Activated T-helper 2 cell treated with anti-CD3 and anti-CD28 coated beads, Interferon-gamma antibody, Interleukin-2, Interleukin-4, amounts not matched to agents 10 μg/mL and 5 μg/mL and 100 μg/mL, durations not matched to agents 14 hours and 24 hours and 36 hours (primary cell): ENCODE results near the gene HDAC4. TPM values are rescaled to one million over a fixed set of nuclear protein-coding genes. Genes with fewer than 3 reads are reported as not detected.

Source experiments
- DNase-seq: peaks from one replicate; pipeline ENCODE4 v3.0.0; 2021; ENCODE audit warnings: low spot score
- H3K27ac Mint-ChIP-seq: one replicate; pipeline ENCODE4 v1.8.0; 2021; ENCODE audit warnings: mixed read lengths
- H3K27me3 Mint-ChIP-seq: one replicate; pipeline ENCODE4 v1.8.0; 2021; ENCODE audit warnings: low read depth, mixed read lengths
- H3K36me3 Mint-ChIP-seq: one replicate; pipeline ENCODE4 v1.8.0; 2021; ENCODE audit warnings: low read depth, mixed read lengths
- H3K4me1 Mint-ChIP-seq: one replicate; pipeline ENCODE4 v1.8.0; 2021; ENCODE audit warnings: low read depth, mixed read lengths
- H3K4me3 Mint-ChIP-seq: one replicate; pipeline ENCODE4 v1.8.0; 2021; ENCODE audit warnings: low read depth, mild to moderate bottlenecking, moderate library complexity, mixed read lengths
- H3K9me3 Mint-ChIP-seq: one replicate; pipeline ENCODE4 v1.8.0; 2021; ENCODE audit warnings: mixed read lengths
- intact Hi-C: fragments of 100-400 bp; cut with micrococcal nuclease; formaldehyde crosslinking; loops from one replicate; pipeline ENCODE4 v1.15.1; 2023
- total RNA-seq: library from RNA; stranded (reverse); gene quantifications from 2 replicates; pipeline ENCODE4 v1.2.3, GENCODE V29; 2022

Gene HDAC4
- total RNA-seq, 1 donor from 2014 or later: 44.8 TPM

DNA sequence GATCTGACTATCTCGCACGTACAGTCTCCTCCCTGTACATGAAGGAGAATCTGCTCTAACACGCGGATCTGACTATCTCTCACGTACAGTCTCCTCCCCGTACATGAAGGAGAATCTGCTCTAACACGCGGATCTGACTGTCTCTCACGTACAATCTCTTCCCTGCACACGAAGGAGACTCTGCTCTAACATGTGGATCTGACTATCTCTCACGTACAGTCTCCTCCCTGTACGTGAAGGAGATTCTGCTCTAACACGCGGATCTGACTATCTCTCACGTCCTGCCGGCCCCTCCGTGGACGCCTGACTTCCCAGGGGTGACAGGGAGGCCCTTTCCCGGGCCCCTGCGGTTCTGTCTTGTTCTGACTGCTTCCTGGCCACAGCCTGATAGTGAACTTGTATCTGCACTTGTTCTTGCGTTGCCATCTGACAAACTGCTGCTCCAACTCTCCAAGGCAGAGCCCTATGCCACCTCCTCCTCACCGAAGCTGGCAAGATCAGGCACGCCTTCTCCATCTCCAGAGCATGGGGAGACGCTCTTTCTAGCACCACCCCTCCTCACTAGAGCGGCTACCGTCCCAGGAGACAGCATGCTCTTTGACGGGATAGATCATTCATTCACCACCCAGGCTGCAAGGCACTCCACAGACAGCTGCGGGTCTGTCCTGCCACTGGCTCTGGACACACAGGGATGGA, 314.3 kb downstream of the HDAC4 start:
- Mint-ChIP-seq H3K4me3 (no peak overlapping the region), H3K27me3 (no peaks in the 10 kb centered on the region), H3K4me1 (no peaks in the 10 kb centered on the region), H3K36me3 (peaks cover 7% of the 10 kb centered on the region), H3K27ac (no peak overlapping the region), H3K9me3 (no peaks in the 10 kb centered on the region)
- no peak for DNase-seq
- intact Hi-C loops: no loop called here

- no peak for DNase-seq
- H3K9me3 Mint-ChIP-seq: no peaks in the 10 kb centered on the region
- H3K4me1 Mint-ChIP-seq: no peaks in the 10 kb centered on the region
- H3K27ac Mint-ChIP-seq: no peak overlapping the region
- intact Hi-C loops: no loop called here
- H3K27me3 Mint-ChIP-seq: no peaks in the 10 kb centered on the region
- H3K4me3 Mint-ChIP-seq: no peak overlapping the region
- peaks cover 14% of the 10 kb centered on the region for H3K36me3 Mint-ChIP-seq
Measured at GRCh38 chr2:239085201-239085992, 315.4 kb downstream of the HDAC4 start.

DNA sequence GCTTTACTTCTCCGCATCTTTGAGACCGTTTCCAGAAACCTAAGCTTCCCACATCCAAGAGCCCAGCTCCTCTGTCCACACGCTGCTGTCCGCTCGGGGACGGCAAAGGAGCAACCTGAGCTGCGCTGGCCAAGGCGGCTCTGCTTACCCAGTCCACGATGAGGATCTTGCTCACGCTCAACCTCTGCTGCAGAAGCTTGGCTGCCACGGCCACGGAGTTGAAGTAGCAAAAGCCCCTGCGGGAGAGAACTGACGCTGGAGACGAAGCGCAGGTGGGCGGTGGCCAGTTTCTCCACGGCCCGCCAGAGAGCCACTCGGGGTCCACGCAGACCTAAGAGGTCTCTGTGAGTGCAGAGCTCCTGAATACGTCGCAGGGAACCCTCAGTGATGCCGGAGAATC, 316.8 kb downstream of the HDAC4 start:
- intact Hi-C loops: no loop called here
- H3K4me1 Mint-ChIP-seq: no peaks in the 10 kb centered on the region
- peaks cover 21% of the 10 kb centered on the region for H3K36me3 Mint-ChIP-seq
- no peak overlapping the region for H3K27ac Mint-ChIP-seq
- no peak for DNase-seq
- no peaks in the 10 kb centered on the region for H3K9me3 Mint-ChIP-seq
- no peak overlapping the region for H3K4me3 Mint-ChIP-seq
- H3K27me3 Mint-ChIP-seq: no peaks in the 10 kb centered on the region

DNA sequence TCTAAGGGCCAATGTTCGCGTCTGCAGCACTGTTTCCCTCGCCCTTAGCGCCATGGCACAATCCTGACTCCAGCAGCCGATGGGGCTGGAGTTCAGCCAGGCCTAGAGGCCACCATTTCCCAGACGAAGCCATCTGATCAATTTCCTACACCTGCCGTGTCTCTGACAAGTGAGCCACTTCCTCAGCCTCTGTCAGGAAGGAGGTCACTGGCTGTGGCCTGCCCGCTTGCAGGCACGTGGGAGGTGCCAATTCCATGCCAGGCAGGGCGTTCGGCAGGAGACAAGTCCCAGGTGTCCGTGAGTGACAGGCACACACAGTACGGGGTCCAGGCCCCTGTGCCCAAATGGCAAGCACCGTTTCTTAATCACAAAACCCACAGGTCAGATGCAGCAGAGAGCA, 318.4 kb downstream of the HDAC4 start:
- no peaks in the 10 kb centered on the region for H3K9me3 Mint-ChIP-seq
- H3K27ac Mint-ChIP-seq: no peak overlapping the region
- H3K27me3 Mint-ChIP-seq: no peaks in the 10 kb centered on the region
- peaks cover 21% of the 10 kb centered on the region for H3K36me3 Mint-ChIP-seq
- no peak for DNase-seq
- no peaks in the 10 kb centered on the region for H3K4me1 Mint-ChIP-seq
- H3K4me3 Mint-ChIP-seq: no peak overlapping the region
- intact Hi-C loops: no loop called here

DNA sequence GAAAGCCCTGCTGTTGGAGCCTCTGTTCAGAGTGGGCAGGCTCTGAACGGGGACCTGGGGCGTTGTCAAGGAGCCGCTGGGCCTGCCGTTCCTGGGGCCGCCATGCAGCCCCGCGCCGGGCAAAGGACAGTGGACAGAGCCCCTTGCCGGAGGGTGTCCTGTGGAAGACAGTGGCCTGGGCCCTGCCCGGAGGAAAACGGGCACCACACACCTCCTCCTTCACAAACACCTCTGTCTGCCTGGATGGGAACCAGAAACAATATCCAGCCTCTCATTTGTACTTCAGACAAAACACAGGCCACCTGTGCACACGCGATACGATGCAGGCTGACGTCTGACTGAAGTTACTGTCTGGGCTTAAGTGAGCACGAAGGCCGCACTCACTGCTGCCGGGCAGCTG, 319.2 kb downstream of the HDAC4 start:
- no peak for DNase-seq
- Mint-ChIP-seq H3K27ac (no peak overlapping the region), H3K9me3 (no peaks in the 10 kb centered on the region), H3K27me3 (no peaks in the 10 kb centered on the region), H3K4me3 (no peak overlapping the region), H3K4me1 (no peaks in the 10 kb centered on the region), H3K36me3 (peaks cover 21% of the 10 kb centered on the region)
- intact Hi-C loops: no loop called here

- H3K4me1 Mint-ChIP-seq: no peaks in the 10 kb centered on the region
- no peak overlapping the region for H3K4me3 Mint-ChIP-seq
- no peaks in the 10 kb centered on the region for H3K9me3 Mint-ChIP-seq
Measured at GRCh38 chr2:239081046-239081445, 319.8 kb downstream of the HDAC4 start.

DNA sequence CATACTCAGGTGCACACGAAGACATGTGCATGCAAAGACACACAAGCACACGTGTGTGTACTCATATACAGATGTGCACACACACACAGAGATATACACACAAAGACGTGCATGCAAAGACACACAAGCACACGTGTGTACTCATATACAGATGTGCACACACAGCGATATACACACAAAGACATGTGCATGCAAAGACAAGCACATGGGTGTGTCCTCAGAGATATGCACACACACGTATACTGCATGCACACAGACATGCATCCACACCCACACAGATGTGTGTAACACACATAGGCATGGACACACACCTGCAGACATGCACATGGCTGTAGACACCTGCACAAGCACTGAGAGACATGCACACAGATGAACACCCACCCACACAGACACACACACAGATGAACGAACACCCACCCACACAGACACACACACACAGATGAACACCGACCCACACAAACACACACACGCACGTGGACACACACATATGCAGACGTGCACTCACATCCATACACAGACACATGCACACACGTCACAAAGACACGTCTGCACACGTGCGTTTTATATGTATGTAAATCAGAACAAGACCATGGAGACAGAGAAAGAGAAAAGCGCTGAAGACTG, 321.0 kb downstream of the HDAC4 start:
- no peak overlapping the region for H3K27ac Mint-ChIP-seq
- H3K27me3 Mint-ChIP-seq: no peaks in the 10 kb centered on the region
- no peaks in the 10 kb centered on the region for H3K4me1 Mint-ChIP-seq
- no peak for DNase-seq
- intact Hi-C loops: no loop called here
- no peak overlapping the region for H3K4me3 Mint-ChIP-seq
- H3K36me3 Mint-ChIP-seq: peaks cover 21% of the 10 kb centered on the region
- H3K9me3 Mint-ChIP-seq: no peaks in the 10 kb centered on the region

More at GRCh38 chr2:239081046-239081445, 319.8 kb downstream of the HDAC4 start:
- DNase-seq: no peak
- no peaks in the 10 kb centered on the region for H3K27me3 Mint-ChIP-seq
- intact Hi-C loops: no loop called here
- H3K36me3 Mint-ChIP-seq: peaks cover 21% of the 10 kb centered on the region
- H3K27ac Mint-ChIP-seq: no peak overlapping the region

- H3K27ac Mint-ChIP-seq: no peak overlapping the region
- peaks cover 18% of the 10 kb centered on the region for H3K36me3 Mint-ChIP-seq
- H3K9me3 Mint-ChIP-seq: no peaks in the 10 kb centered on the region
- no peaks in the 10 kb centered on the region for H3K27me3 Mint-ChIP-seq
- no peak overlapping the region for H3K4me3 Mint-ChIP-seq
- no peak for DNase-seq
- intact Hi-C loops: no loop called here
- H3K4me1 Mint-ChIP-seq: no peaks in the 10 kb centered on the region
Measured at GRCh38 chr2:239078128-239078924, 322.5 kb downstream of the HDAC4 start.

DNA sequence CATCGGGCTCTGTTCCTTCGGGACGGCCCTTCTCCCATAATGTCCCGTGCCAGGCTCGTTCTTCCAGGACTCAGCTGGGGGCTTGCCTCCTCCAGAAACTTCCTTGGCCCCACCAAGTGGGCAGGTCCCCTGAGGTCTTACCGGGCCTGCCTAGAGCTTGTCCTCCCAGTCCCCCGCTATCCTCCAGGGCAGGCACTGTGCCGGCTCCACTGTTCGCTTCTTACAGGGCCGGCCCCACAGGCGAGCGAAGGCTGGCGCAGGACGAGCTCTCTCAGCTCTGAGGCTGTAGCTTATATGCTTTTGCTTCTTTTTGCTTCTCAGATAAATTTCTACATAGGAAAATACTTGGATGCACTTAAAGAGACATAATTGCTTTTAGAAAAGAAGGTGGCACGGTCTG, 323.6 kb downstream of the HDAC4 start:
- Mint-ChIP-seq H3K36me3 (peaks cover 28% of the 10 kb centered on the region), H3K27me3 (no peaks in the 10 kb centered on the region), H3K27ac (no peak overlapping the region), H3K9me3 (no peaks in the 10 kb centered on the region), H3K4me3 (no peak overlapping the region), H3K4me1 (no peaks in the 10 kb centered on the region)
- intact Hi-C loops: no loop called here
- DNase-seq: no peak

DNA sequence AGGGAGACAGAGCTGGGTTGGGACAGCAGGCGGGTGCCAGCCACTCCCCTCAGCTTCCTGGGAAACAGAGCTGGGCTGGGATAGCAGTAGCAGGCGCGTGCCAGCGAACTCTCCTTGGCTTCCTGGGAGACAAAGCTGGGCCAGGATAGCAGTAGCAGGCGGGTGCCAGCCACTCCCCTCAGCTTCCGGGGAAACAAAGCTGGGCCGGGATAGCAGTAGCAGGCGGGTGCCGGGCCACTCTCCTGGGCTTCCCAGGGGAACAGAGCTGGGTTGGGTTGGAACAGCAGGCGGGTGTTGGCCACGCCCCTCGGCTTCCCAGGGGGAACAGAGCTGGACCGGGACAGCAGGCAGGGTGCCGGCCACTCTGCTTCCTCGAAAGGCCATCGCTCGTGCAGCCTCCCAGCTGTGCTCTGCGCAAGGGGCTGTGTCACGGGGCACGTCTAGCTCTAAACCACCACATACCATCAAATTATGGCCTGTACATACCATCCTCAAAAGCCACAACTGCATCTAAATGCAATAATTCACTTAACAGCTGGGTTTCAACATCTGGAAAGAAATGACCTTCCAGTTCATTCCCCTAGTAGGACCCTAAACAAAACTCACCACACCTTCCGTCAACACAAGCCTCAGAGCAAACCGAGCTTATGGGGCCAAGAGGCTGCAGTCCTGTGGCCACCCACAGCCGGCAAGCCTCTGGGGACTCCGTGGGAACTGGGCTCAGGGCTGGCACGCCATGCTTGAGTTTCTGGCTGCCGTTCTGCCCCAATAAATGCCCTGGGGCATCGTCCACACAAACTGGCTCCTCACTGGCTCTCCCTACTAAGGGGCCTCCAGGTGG, 324.7 kb downstream of the HDAC4 start:
- intact Hi-C loops: no loop called here
- H3K4me3 Mint-ChIP-seq: no peak overlapping the region
- no peak for DNase-seq
- H3K4me1 Mint-ChIP-seq: no peaks in the 10 kb centered on the region
- H3K27me3 Mint-ChIP-seq: no peaks in the 10 kb centered on the region
- H3K9me3 Mint-ChIP-seq: no peaks in the 10 kb centered on the region
- peaks cover 33% of the 10 kb centered on the region for H3K36me3 Mint-ChIP-seq
- no peak overlapping the region for H3K27ac Mint-ChIP-seq

GRCh38 chr2:239073745-239074530, 326.9 kb downstream of the HDAC4 start:
- Mint-ChIP-seq H3K27me3 (no peaks in the 10 kb centered on the region), H3K4me3 (no peak overlapping the region), H3K4me1 (no peaks in the 10 kb centered on the region), H3K36me3 (peaks cover 22% of the 10 kb centered on the region), H3K27ac (no peak overlapping the region), H3K9me3 (no peaks in the 10 kb centered on the region)
- intact Hi-C loops: no loop called here
- no peak for DNase-seq
